ENCODE data around the gene PIGO. TPM values are rescaled to one million over a fixed set of nuclear protein-coding genes. Genes with fewer than 3 reads are reported as not detected.

PIGO gene
- total RNA-seq, 1 experiment from 2014 or later: 23.4 TPM

DNA sequence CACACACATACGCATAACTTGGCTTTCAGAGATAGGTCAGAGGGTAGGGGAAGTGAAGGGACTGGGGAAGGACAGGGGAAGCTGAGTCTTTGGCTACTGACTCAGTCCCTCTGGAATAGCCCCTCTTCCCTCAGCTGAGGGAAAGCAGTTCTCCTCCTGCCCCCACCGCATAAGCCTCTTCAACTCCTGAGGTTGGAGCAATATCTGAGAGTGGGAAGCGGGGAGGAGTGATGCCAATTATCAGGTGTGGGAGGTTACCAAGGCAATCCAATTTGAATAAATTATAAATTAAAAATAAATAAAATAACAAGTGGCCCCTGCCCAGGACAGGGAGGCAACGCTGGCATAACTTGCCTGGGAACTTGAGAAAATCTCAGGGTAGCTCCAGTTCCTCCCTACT is 8.2 kb upstream of the PIGO start:
- H3K9me3 ChIP-seq (ENCODE audit: control insufficient read depth, low read depth, low read length): no peaks in the 10 kb centered on the region
- H3K27ac ChIP-seq (ENCODE audit: insufficient read length, low read depth, low read length): no peak overlapping the region
- H3T11ph ChIP-seq (ENCODE audit: low read length): no peak overlapping the region
- H4K8ac ChIP-seq (replicated peaks; ENCODE audit: insufficient read length, low read depth, low read length): no peak overlapping the region
- H3K27me3 ChIP-seq (ENCODE audit: insufficient read depth, low read length): no peaks in the 10 kb centered on the region
- H3K14ac ChIP-seq (ENCODE audit: insufficient read depth, low read length): peak overlapping the region; percentile 71; the same call in 1 of the 2 replicates
- no peak for DNase-seq
- no CpG with 5 or more reads among the region's 4 CpGs for WGBS (ENCODE audit: extremely low coverage, insufficient read length, low lambda C conversion rate)
- peak overlapping the region; percentile 85 for H3K4ac ChIP-seq (ENCODE audit: low read depth, low read length)
- no peak overlapping the region for H2AK5ac ChIP-seq (ENCODE audit: insufficient read length, low read length)
- H3K79me2 ChIP-seq (ENCODE audit: insufficient read depth, low read length): peaks cover 5% of the 10 kb centered on the region; the same call in 1 of the 2 replicates
- H2BK5ac ChIP-seq (ENCODE audit: insufficient read length, low read length): no peak overlapping the region
- H3K9ac ChIP-seq (ENCODE audit: extremely low read depth, insufficient read length, low read length): no peak overlapping the region
- no peak overlapping the region for H3K23ac ChIP-seq (ENCODE audit: insufficient read length, low read depth, low read length)
- H3K27me3 Mint-ChIP-seq (ENCODE audit: low read depth): no peaks in the 10 kb centered on the region
- H3K4me1 Mint-ChIP-seq: peaks cover 13 to 19% of the 10 kb centered on the region in 2 experiments
- peak overlapping the region; percentile 60 to 100 (median 83); a peak in 5 of 7 replicates for H3K27ac Mint-ChIP-seq
- no peak for TF ChIP-seq CTCF (conservative IDR thresholded peaks at IDR 0.05)
- H3K4me1 ChIP-seq (ENCODE audit: insufficient read depth, low read length): no peaks in the 10 kb centered on the region
- peak overlapping the region; percentile 65 for H4K91ac ChIP-seq (ENCODE audit: insufficient read length, low read depth, low read length)
- no peak overlapping the region for H3K4me2 ChIP-seq (ENCODE audit: insufficient read depth, insufficient read length, low read length)
- peak overlapping the region in 1 of 2 experiments; percentile 97; a peak in 1 of 5 replicates for H3K4me3 Mint-ChIP-seq
- H2BK120ac ChIP-seq (ENCODE audit: low read depth, low read length, poor library complexity, severe bottlenecking): no peak overlapping the region
- H3K18ac ChIP-seq (ENCODE audit: insufficient read length, low read depth, low read length): peak overlapping the region; percentile 77
- peak overlapping the region; percentile 82 for H2BK12ac ChIP-seq (ENCODE audit: insufficient read length, low read depth, low read length)
- H3K9me3 Mint-ChIP-seq: no peaks in the 10 kb centered on the region; a peak in 1 of 5 replicates
- H3K23me2 ChIP-seq (ENCODE audit: insufficient read length, low read depth, low read length, poor library complexity, severe bottlenecking): peaks cover 10% of the 10 kb centered on the region
- peaks cover 9% of the 10 kb centered on the region for H3K79me1 ChIP-seq (ENCODE audit: insufficient read depth, low read depth, low read length, poor library complexity, severe bottlenecking)
- no peaks in the 10 kb centered on the region for H4K20me1 ChIP-seq (ENCODE audit: control insufficient read depth, insufficient read depth, insufficient read length)
- no peak overlapping the region for H4K5ac ChIP-seq (ENCODE audit: insufficient read length, low read depth, low read length)
- 0 out of 2 replicates have a peak overlapping the region, but pooled peaks have one; percentile 82 for H2BK15ac ChIP-seq (ENCODE audit: low read depth, low read length)
- H2BK20ac ChIP-seq (ENCODE audit: low read depth, low read length, poor library complexity, severe bottlenecking): no peak overlapping the region
- no peak overlapping the region for H2AFZ ChIP-seq (ENCODE audit: low read length)
- H3K36me3 Mint-ChIP-seq (ENCODE audit: insufficient read depth in 1 of 3, low read depth in 3 of 3): peaks cover 19 to 44% (median 39%) of the 10 kb centered on the region in 3 experiments
- H3K56ac ChIP-seq (ENCODE audit: insufficient read length, low read depth, low read length): no peak overlapping the region

Data from H9 (cell line).